Fibroblast of mammary gland (primary cell): ENCODE data around the gene RASIP1.
"Not testable (repeated sequence)": the region's sequence is repeated elsewhere in the genome, so short reads cannot be mapped to it uniquely, and the experiment has no call there.

Source experiments
- DNase-seq: peaks from one replicate; pipeline ENCODE4 v3.0.0-alpha.2; 2010; ENCODE audit warnings: low read depth
- H3K4me3 ChIP-seq: 2 replicates; pipeline ENCODE4 v1.5.1; 2011; ENCODE audit warnings: low read depth, mild to moderate bottlenecking, low read length, moderate library complexity; ENCODE audit not compliant: control insufficient read depth
- CTCF ChIP-seq: conservative IDR thresholded peaks from 2 replicates; pipeline ENCODE4 v1.5.1; 2011; ENCODE audit warnings: low read depth, low read length, inconsistent platforms; ENCODE audit not compliant: control insufficient read depth, insufficient read depth

RASIP1 gene

GRCh38 chr19:48772503-48772953 is 32.1 kb upstream of the RASIP1 start:
- no peak for TF ChIP-seq CTCF
- DNase-seq = peak; percentile 34
- no peak overlapping the region for H3K4me3 ChIP-seq

- TF ChIP-seq CTCF = no peak
- H3K4me3 ChIP-seq = no peak overlapping the region
- no peak for DNase-seq
Observed at GRCh38 chr19:48770734-48771472, 30.5 kb upstream of the RASIP1 start.

GRCh38 chr19:48770266-48770665 is 29.9 kb upstream of the RASIP1 start:
- no peak for DNase-seq
- H3K4me3 ChIP-seq = no peak overlapping the region
- no peak for TF ChIP-seq CTCF

GRCh38 chr19:48768994-48769713 is 28.7 kb upstream of the RASIP1 start:
- no peak for DNase-seq
- no peak for TF ChIP-seq CTCF
- no peak overlapping the region for H3K4me3 ChIP-seq

- H3K4me3 ChIP-seq, DNase-seq: not testable (repeated sequence)
Observed at GRCh38 chr19:48768171-48768753, 27.9 kb upstream of the RASIP1 start.

GRCh38 chr19:48765816-48766215 is 25.4 kb upstream of the RASIP1 start:
- DNase-seq = not testable (repeated sequence)

GRCh38 chr19:48760504-48761205 is 20.2 kb upstream of the RASIP1 start:
- no peak for DNase-seq
- no peak overlapping the region for H3K4me3 ChIP-seq
- TF ChIP-seq CTCF = no peak

More at GRCh38 chr19:48765816-48766215, 25.4 kb upstream of the RASIP1 start:
- H3K4me3 ChIP-seq = not testable (repeated sequence)
